ENCODE measurements around the gene ERF.
"Not testable (repeated sequence)": the region's sequence is repeated elsewhere in the genome, so short reads cannot be mapped to it uniquely, and the experiment has no call there.

DNA sequence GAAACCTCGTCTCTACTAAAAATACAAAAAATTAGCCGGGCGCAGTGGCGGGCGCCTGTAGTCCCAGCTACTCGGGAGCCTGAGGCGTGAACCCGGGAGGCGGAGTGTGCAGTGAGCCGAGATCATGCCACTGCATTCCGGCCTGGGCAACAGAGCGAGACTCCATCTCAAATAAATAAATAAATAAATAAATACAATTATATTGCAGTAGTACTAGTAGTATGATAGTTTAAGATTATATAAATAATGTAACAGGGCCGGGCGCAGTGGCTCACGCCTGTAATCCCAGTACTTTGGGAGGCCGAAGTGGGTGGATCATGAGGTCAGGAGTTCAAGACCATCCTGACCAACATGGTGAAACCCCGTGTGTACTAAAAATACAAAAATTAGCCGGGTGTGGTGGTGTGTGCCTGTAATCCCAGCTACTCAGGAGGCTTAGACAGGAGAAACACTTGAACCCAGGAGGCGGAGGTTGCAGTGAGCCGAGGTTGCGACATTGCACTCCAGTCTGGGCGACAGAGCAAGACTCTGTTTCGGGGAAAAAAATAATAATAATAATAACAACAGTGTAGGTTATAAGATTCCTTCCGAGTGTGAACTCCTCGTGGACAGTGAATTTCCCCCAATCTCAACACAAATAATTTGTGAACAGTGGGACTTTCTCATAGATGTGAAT is 12.1 kb upstream of the ERF start:
- TF ChIP-seq CTCF (conservative IDR thresholded peaks at IDR 0.05; ENCODE audit: low read length); EZH2phosphoT487 (IDR thresholded peaks at IDR 0.05; ENCODE audit: borderline replicate concordance, low read depth, low read length): not testable (repeated sequence)
